Measurements from ENCODE around the gene MYLK.

Gene MYLK

GRCh38 chr3:123792473-123793201 is 91.5 kb downstream of the MYLK start:
- DNase-seq (ENCODE audit: low read depth) = no peak

GRCh38 chr3:123791898-123792297 is 92.2 kb downstream of the MYLK start:
- DNase-seq (ENCODE audit: low read depth) = no peak

- no peak for DNase-seq (ENCODE audit: low read depth)
Observed at GRCh38 chr3:123791417-123791816, 92.7 kb downstream of the MYLK start.

GRCh38 chr3:123791073-123791370 is 93.1 kb downstream of the MYLK start:
- no peak for DNase-seq (ENCODE audit: low read depth)

GRCh38 chr3:123790254-123791072 is 93.7 kb downstream of the MYLK start:
- DNase-seq (ENCODE audit: low read depth) = no peak

- DNase-seq (ENCODE audit: low read depth) = no peak
Observed at GRCh38 chr3:123789760-123790159, 94.4 kb downstream of the MYLK start.

GRCh38 chr3:123789160-123789559 is 95.0 kb downstream of the MYLK start:
- no peak for DNase-seq (ENCODE audit: low read depth)

GRCh38 chr3:123788710-123789109 is 95.4 kb downstream of the MYLK start:
- DNase-seq (ENCODE audit: low read depth) = no peak

GRCh38 chr3:123787133-123787532 is 97.0 kb downstream of the MYLK start:
- DNase-seq (ENCODE audit: low read depth) = no peak

- no peak for DNase-seq (ENCODE audit: low read depth)
Observed at GRCh38 chr3:123785602-123786001, 98.5 kb downstream of the MYLK start.

GRCh38 chr3:123783811-123784210 is 100.3 kb downstream of the MYLK start:
- no peak for DNase-seq (ENCODE audit: low read depth)

- no peak for DNase-seq (ENCODE audit: low read depth)
Observed at GRCh38 chr3:123783050-123783689, 101.0 kb downstream of the MYLK start.

- no peak for DNase-seq (ENCODE audit: low read depth)
Observed at GRCh38 chr3:123782488-123782887, 101.6 kb downstream of the MYLK start.

GRCh38 chr3:123781571-123782275 is 102.4 kb downstream of the MYLK start:
- DNase-seq (ENCODE audit: low read depth) = no peak

GRCh38 chr3:123781138-123781537 is 103.0 kb downstream of the MYLK start:
- no peak for DNase-seq (ENCODE audit: low read depth)

- no peak for DNase-seq (ENCODE audit: low read depth)
Observed at GRCh38 chr3:123780656-123781055, 103.5 kb downstream of the MYLK start.

- no peak for DNase-seq (ENCODE audit: low read depth)
Observed at GRCh38 chr3:123779655-123780231, 104.4 kb downstream of the MYLK start.

- DNase-seq (ENCODE audit: low read depth) = no peak
Observed at GRCh38 chr3:123778991-123779622, 105.0 kb downstream of the MYLK start.

GRCh38 chr3:123778525-123778924 is 105.6 kb downstream of the MYLK start:
- no peak for DNase-seq (ENCODE audit: low read depth)

- no peak for DNase-seq (ENCODE audit: low read depth)
Observed at GRCh38 chr3:123776071-123776782, 107.9 kb downstream of the MYLK start.

GRCh38 chr3:123774474-123774873 is 109.7 kb downstream of the MYLK start:
- no peak for DNase-seq (ENCODE audit: low read depth)

All from activated T-cell treated with anti-CD3 and anti-CD28 coated beads for 1 hour (primary cell).